NCI-H187 (cell line): Measurements from ENCODE around the gene TGFBR2.

Experiments used
- DNase-seq, 2 experiments: peaks; one replicate each; lab custom pipeline; 2025; lab: John Stamatoyannopoulos, UW

TGFBR2 gene

GRCh38 chr3:30606301-30607031 is at the start of gene TGFBR2:
TGFBR2 (plus strand) TSS chr3:30606601; CDS start chr3:30606884, 283 bp downstream.
- DNase-seq, result no peak

- DNase-seq, result no peak
Measured at GRCh38 chr3:30557746-30558303, 48.6 kb upstream of the TGFBR2 start.

GRCh38 chr3:30563956-30564355 is 42.4 kb upstream of the TGFBR2 start:
- DNase-seq, result no peak

GRCh38 chr3:30567139-30567753 is 39.2 kb upstream of the TGFBR2 start:
- DNase-seq, result no peak

- DNase-seq, result no peak
Measured at GRCh38 chr3:30576946-30577345, 29.5 kb upstream of the TGFBR2 start.

GRCh38 chr3:30577788-30578187 is 28.6 kb upstream of the TGFBR2 start:
- DNase-seq, result no peak

- DNase-seq, result no peak
Measured at GRCh38 chr3:30578479-30578878, 27.9 kb upstream of the TGFBR2 start.

- DNase-seq, result no peak
Measured at GRCh38 chr3:30578986-30579579, 27.3 kb upstream of the TGFBR2 start.

- no peak for DNase-seq
Measured at GRCh38 chr3:30581067-30581585, 25.3 kb upstream of the TGFBR2 start.

GRCh38 chr3:30581982-30582381 is 24.4 kb upstream of the TGFBR2 start:
- no peak for DNase-seq

- no peak for DNase-seq
Measured at GRCh38 chr3:30583973-30584372, 22.4 kb upstream of the TGFBR2 start.

GRCh38 chr3:30585654-30586053 is 20.7 kb upstream of the TGFBR2 start:
- no peak for DNase-seq

- DNase-seq, result no peak
Measured at GRCh38 chr3:30586096-30586805, 20.1 kb upstream of the TGFBR2 start.

GRCh38 chr3:30586806-30587486 is 19.5 kb upstream of the TGFBR2 start:
- no peak for DNase-seq

- DNase-seq, result no peak
Measured at GRCh38 chr3:30587904-30588303, 18.5 kb upstream of the TGFBR2 start.

GRCh38 chr3:30596152-30596551 is 10.2 kb upstream of the TGFBR2 start:
- DNase-seq, result no peak

- no peak for DNase-seq
Measured at GRCh38 chr3:30597131-30597768, 9.2 kb upstream of the TGFBR2 start.

GRCh38 chr3:30597769-30598134 is 8.6 kb upstream of the TGFBR2 start:
- DNase-seq, result no peak

GRCh38 chr3:30598668-30599545 is 7.5 kb upstream of the TGFBR2 start:
- no peak for DNase-seq

GRCh38 chr3:30600572-30600971 is 5.8 kb upstream of the TGFBR2 start:
- no peak for DNase-seq
